AG04450 (cell line): Measurements from ENCODE around the gene PLN. TPM values are rescaled to one million over a fixed set of nuclear protein-coding genes. Genes with fewer than 3 reads are reported as not detected.

Source experiments
- CTCF ChIA-PET: fragments of 300-600, 350-600 bp; formaldehyde crosslinking; extraction: SDS; loops from one replicate; lab custom pipeline; 2022; ENCODE audit warnings: antibody characterized with exemption, inconsistent platforms; lab: Charles Lee
- POLR2A ChIA-PET: fragments of 350-600 bp; formaldehyde crosslinking; extraction: SDS; loops from one replicate; lab custom pipeline; 2021; ENCODE audit warnings: antibody characterized with exemption, inconsistent platforms; lab: Yijun Ruan, JAX
- DNase-seq: peaks from one replicate; pipeline ENCODE4 v3.0.0-alpha.2; 2011; ENCODE audit warnings: low read depth, low spot score
- H3K27ac ChIP-seq: one replicate; pipeline ENCODE4 v1.5.1; 2012; ENCODE audit warnings: low read depth, low read length, control low read depth
- H3K27me3 ChIP-seq: one replicate; pipeline ENCODE4 v1.6.0; 2012; ENCODE audit warnings: low read length; ENCODE audit not compliant: control insufficient read depth, insufficient read depth
- H3K4me3 ChIP-seq: 2 replicates; pipeline ENCODE4 v1.5.1; 2011; ENCODE audit warnings: mild to moderate bottlenecking, low read depth, low read length, control low read depth
- H3K9me3 ChIP-seq: 2 replicates; pipeline ENCODE4 v1.5.1; 2012; ENCODE audit warnings: low read length; ENCODE audit not compliant: control insufficient read depth, insufficient read depth
- polyA plus RNA-seq: library from polyadenylated mRNA; depleted of rRNA; stranded (reverse); fragments of >200 nt; gene quantifications from 2 replicates; pipeline ENCODE4 v1.2.3, GENCODE V29; 2011
- TF ChIP-seq, protein P1 (sequence below): IDR thresholded peaks from 2 replicates; pipeline ENCODE4 v1.5.1; 2011; ENCODE audit warnings: low read depth, low read length, control low read depth, inconsistent platforms

PLN gene
- polyA plus RNA-seq, 1 experiment, result 0.14 TPM

DNA sequence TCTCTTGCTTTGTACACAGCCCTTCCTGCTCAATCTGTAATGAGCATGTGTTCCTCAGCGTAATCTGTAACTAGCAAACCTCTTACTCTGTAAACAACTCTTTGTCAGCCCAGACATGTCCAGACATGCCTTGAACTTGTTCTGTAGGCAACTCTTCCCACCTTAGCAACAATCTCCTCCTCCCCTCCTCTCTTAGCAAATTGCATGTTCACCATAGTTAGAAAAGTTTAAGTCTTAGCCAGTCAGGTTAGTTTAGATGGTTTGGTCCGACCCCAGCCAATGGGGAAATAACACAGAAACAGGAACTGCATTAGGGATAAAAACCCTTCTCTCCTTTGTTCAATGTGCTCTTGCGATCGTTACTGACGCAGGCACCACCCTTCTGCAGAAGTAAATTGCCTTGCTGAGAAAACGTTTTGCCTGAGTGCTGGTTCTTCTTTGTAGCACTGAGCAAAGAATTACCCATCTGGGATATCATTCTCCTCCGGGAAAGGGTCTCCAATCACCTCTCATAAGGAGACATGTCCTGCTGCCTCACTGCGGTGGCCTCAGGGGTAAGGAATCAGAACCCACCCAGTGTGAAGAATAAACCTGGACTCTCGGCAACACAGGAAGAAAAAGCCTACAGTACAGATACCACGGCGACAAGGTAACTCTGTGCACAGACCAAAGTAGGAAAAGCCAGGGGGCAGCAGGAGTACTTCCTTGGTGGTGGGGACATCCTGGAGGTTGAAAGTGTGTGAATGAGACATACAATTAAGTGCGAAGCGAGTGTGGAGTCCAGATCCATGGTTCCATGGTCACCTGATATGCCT lies 26.2 kb downstream of the PLN start:
- H3K9me3 ChIP-seq, result peaks cover 30% of the 10 kb centered on the region
- no peak overlapping the region for H3K27ac ChIP-seq
- DNase-seq, result no peak
- ChIA-PET CTCF (interaction anchor here (0.8 to 1.1 kb wide), 2 partner anchors 290 to 744 kb away, joined by 3 to 4 read pairs; no protein-coding TSS in a partner anchor), POLR2A (no interaction called here)
- H3K4me3 ChIP-seq, result no peak overlapping the region
- TF ChIP-seq, protein P1, sequence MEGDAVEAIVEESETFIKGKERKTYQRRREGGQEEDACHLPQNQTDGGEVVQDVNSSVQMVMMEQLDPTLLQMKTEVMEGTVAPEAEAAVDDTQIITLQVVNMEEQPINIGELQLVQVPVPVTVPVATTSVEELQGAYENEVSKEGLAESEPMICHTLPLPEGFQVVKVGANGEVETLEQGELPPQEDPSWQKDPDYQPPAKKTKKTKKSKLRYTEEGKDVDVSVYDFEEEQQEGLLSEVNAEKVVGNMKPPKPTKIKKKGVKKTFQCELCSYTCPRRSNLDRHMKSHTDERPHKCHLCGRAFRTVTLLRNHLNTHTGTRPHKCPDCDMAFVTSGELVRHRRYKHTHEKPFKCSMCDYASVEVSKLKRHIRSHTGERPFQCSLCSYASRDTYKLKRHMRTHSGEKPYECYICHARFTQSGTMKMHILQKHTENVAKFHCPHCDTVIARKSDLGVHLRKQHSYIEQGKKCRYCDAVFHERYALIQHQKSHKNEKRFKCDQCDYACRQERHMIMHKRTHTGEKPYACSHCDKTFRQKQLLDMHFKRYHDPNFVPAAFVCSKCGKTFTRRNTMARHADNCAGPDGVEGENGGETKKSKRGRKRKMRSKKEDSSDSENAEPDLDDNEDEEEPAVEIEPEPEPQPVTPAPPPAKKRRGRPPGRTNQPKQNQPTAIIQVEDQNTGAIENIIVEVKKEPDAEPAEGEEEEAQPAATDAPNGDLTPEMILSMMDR, result no peak
- no peaks in the 10 kb centered on the region for H3K27me3 ChIP-seq

DNA sequence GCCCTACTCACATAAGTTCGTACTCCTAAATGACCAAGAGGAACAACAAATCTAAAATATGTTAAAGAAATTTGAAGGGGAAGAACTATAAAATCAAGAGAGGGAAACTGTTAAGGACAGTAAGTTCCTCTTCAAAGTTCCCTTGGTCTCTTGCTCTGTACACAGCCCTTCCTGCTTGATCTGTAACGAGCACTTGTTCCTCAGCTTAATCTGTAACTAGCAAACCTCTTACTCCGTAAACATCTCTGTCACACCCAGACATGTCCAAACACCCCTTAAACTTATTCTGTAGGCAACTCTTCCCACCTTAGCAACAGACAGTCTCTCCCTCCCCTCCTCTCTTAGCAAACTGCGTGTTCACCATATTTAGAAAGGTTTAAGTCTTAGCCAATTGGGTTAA lies 29.9 kb downstream of the PLN start:
- no peak for DNase-seq
- POLR2A ChIA-PET, result no interaction called here
- H3K9me3 ChIP-seq, result peaks cover 35% of the 10 kb centered on the region
- TF ChIP-seq, protein P1, result no peak
- H3K4me3 ChIP-seq, result no peak overlapping the region
- CTCF ChIA-PET, result interaction anchor here (0.7 kb wide), 1 partner anchor 293 kb away, joined by 5 read pairs; no protein-coding TSS in a partner anchor
- H3K27me3 ChIP-seq, result no peaks in the 10 kb centered on the region
- H3K27ac ChIP-seq, result no peak overlapping the region

DNA sequence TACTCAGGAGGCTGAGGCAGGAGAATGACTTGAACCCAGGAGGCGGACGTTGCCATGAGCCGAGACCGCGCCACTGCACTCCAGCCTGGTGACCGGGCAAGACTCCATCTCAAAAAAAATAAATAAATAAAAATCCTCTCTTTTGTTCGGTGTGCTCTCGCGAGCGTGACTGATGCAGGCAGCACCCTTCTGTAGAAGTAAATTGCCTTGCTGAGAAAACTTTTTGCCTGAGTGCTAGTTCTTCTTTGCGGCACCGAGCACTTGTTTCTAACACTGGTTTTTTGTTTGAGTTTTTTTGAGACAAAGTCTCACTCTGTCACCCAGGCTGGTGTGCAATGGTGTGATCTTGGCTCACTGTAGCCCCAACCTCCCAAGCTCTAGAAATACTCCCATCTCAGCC lies 30.5 kb downstream of the PLN start:
- Histone ChIP-seq H3K27me3 (no peaks in the 10 kb centered on the region), H3K4me3 (no peak overlapping the region), H3K27ac (no peak overlapping the region), H3K9me3 (peaks cover 35% of the 10 kb centered on the region)
- ChIA-PET POLR2A (no interaction called here), CTCF (interaction anchor here (1.2 to 8.9 kb wide), 2 partner anchors 40 to 294 kb away, joined by 3 to 93 read pairs; no protein-coding TSS in a partner anchor)
- DNase-seq, result no peak
- TF ChIP-seq, protein P1, result no peak

DNA sequence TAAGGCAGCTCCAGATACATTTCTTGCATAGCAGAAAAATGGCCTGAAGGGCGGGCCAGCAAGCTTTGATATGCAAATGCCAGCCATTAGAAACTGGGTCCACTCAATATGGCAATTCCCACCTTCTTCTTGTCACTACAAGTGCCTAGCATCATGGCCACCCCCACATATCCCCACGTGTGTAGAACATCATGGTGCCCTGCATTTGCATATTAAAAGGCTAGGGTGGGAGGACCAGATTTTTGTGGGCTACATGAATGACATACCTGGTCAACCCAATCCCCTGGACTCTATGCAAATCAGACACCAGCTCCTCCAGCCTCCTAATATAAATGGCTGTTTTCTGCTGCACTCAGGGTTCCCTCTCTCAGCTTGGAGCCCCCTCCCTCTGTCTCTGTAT lies 31.7 kb downstream of the PLN start:
- H3K27me3 ChIP-seq, result no peaks in the 10 kb centered on the region
- ChIA-PET POLR2A (no interaction called here), CTCF (interaction anchor here (0.6 to 8.9 kb wide), 21 partner anchors 9 to 295 kb away, joined by 3 to 93 read pairs (median 4); partner anchors contain the start of gene PLN)
- H3K9me3 ChIP-seq, result peaks cover 26% of the 10 kb centered on the region
- no peak overlapping the region for H3K4me3 ChIP-seq
- H3K27ac ChIP-seq, result no peak overlapping the region
- no peak for DNase-seq
- TF ChIP-seq, protein P1, result no peak
